ENCODE results near the gene TTR. TPM values are rescaled to one million over a fixed set of nuclear protein-coding genes. Genes with fewer than 3 reads are reported as not detected.
A peak's percentile ranks its signal among the peaks of the same experiment; 100 is the strongest.

Gene TTR
- 159 TPM for total RNA-seq

- DNase-seq (ENCODE audit: low spot score): peak; percentile 57
Observed at GRCh38 chr18:31591628-31592027, at the start of gene TTR. Gene TTR (plus strand): TSS chr18:31591877. CDS start chr18:31591903, 26 bp downstream.

DNA sequence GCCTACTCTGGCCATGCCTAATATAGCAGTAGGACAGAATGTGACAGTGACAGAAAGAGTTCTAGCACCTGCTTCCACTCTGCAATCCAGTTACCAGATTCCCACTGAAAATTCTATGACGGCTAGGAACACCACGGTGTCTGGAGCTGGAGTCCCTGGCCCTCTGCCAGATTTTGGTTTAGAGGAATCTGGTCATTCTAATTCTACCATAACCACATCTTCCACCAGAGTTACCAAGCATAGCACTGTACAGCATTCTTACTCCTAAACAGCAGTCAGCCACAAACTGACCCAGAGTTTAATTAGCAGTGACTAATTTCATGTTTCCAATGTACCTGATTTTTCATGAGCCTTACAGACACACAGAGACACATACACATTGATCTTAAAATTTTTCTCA is 45.2 kb upstream of the TTR start:
- no peak for DNase-seq (ENCODE audit: low spot score)

DNA sequence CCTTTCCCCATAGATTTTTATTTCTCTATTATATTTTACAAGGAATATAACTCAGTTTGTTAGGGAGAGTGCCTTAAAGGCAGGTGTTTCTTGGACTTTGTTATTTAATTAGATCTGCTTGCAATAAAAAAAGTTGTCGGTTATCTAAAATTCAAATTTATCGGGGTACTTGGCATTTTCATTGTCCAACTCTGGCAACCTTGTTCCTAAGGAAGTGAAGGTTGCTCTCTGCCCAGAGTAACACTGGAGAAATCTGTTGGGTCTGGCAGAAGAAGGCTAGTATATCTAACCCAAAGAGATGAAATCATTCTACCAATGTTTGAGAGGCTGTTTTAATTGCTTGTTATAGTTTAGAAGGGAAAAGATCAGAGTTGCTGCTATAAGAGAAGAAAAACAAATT is 42.8 kb upstream of the TTR start:
- DNase-seq (ENCODE audit: low spot score): no peak

DNA sequence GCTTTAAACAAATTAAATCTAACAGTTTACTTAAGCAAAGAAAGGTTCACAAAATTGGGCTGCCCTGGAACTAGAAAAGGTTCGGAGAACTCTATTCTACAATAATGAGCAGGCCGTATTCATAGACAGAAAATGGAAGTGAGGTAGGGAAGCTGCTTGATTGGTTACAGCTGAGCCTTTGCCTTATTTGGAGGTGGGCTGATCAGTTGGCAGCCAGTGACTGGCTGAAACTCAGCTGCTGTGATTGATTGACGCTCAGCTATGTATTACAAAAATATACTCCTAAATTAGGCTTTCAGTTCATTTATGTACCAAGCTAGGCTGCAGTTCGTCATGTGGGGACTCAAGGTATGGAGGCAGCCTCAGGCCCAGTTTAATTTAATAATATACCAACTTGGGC is 42.3 kb upstream of the TTR start:
- DNase-seq (ENCODE audit: low spot score): no peak

DNA sequence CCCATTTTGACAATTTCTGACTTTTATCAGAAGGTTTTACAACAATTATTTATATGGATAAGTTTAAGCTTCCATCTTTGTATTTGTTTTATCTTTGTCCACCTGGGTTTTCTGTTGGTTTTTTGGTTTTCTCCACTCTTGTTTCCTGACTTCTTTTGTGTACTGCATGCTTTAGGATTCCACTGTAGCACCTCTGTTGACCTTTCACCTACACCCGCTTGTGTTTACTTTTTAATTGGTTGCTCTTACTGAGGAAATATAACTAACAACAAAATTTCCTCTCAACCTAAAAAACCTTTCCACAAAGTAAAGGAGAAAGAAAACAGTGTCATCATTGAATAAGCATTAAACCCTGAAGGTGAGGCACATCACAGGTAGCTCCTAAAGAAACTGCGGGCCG is 39.8 kb upstream of the TTR start:
- DNase-seq (ENCODE audit: low spot score): no peak

- DNase-seq (ENCODE audit: low spot score): no peak
Observed at GRCh38 chr18:31553800-31554199, 37.9 kb upstream of the TTR start.

GRCh38 chr18:31554776-31555175 is 36.9 kb upstream of the TTR start:
- peak; percentile 29 for DNase-seq (ENCODE audit: low spot score)

- peak; percentile 68 for DNase-seq (ENCODE audit: low spot score)
Observed at GRCh38 chr18:31555971-31556747, 35.5 kb upstream of the TTR start.

DNA sequence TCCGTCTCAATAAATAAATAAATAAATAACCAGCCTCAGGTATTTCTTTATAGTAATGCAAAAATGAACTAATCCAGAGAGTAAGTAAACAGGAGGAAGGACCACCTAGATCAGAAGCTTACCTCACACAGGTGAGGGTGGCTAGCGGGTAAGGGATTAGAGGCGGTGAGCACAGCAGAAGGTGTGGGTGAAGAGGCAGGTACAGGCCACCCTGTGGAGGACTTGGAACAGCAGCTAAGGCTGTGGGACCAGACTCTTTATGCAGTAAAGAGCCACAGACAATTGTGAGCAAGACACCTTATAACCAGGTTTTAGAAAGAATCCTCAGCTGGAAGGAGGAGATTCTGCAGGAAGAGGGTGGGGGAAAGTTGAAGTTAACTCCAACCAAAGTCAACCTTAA is 34.2 kb upstream of the TTR start:
- DNase-seq (ENCODE audit: low spot score): no peak

DNA sequence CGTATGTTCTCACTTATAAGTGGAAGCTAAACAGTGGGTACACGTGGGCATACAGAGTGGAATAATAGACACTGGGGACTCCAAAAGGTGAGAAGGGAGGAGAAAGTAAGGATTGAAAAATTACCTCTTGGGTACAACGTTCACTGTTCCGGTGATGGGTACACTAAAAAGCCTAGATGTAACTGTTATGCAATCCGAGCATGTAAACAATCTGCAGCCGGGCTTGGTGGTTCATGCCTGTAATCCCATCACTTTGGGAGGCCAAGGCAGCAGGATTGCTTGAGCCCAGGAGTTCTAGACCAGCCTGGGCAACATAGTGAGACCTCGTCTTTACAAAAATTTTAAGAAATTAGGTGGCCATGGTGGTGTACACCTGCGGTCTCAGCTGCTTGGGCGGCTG is 33.1 kb upstream of the TTR start:
- DNase-seq (ENCODE audit: low spot score): no peak

DNA sequence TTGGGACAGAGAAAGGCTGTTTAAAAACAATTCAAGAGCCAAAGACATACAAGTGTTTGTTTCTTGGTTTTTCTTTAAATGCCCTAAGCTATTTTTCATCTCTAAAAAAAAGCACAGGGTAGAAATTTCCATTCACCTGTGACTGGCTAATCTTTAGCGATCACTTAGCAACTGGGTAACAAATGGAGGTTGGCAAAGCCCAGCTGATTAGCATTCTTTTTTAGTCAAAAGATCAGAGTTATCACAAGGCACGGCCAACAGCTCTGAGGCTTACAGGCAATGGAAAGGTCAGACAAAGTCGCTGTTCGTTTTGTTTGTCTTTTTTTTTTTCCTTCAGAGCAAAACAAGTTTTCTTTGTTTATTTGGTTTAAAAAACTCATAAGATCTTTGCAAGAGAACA is 29.0 kb upstream of the TTR start:
- DNase-seq (ENCODE audit: low spot score): no peak

- no peak for DNase-seq (ENCODE audit: low spot score)
Observed at GRCh38 chr18:31563778-31564177, 27.9 kb upstream of the TTR start.

- DNase-seq (ENCODE audit: low spot score): no peak
Observed at GRCh38 chr18:31565345-31565744, 26.3 kb upstream of the TTR start.

DNA sequence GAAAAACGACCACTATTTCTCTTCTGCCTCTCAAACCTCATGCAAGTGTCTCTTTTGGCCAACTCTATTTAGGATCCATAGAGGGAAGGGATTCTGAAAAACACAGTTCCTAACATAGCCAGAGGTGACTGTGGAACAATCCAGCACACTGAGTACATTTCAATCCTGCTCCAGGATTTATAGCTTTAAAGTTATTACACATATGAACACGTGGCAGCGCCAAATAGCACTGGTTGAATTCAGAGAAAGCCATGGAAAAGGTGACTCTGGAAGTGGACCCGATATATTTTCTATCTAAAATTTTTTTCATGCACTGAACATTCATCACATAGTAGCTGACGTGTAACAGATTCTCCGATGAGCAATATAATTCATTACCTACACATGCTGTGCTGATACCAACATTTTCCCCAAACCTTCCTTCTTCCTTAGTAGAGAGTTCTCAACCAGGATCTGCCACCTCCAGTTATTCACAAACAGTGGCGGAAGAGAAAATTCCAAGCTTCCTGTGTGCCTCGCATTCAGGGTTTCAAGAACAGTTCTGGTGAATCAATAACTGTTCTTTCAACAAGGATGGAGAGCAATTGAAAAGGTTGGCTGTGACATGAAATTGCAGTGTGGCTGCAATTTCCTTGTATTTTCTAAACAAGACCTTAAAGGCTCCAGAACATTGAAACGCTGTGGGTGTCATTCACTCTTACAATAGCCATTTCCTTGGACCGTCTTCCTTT is 25.7 kb upstream of the TTR start:
- DNase-seq (ENCODE audit: low spot score): no peak

- peak; percentile 18 for DNase-seq (ENCODE audit: low spot score)
Observed at GRCh38 chr18:31566576-31567306, 24.9 kb upstream of the TTR start.

DNA sequence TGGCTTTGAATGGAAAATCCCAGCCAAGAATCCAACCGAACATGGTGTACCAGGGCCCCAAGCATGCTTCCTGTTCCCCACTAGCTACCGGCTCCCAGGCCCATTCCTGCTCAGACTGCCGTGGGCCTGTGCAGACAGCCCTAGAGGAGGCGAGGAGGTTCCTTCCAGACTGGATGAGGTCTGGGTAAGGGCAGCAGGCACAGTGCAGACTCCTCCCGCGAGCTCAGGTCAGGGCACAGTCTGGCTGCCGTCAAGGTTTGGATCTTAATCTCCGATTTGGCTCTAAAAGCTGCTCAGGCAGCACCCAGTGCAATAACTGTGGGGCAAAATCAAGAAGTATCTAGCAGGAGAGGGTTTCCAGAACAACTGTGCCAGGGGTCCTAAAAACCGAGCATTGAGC is 19.3 kb upstream of the TTR start:
- no peak for DNase-seq (ENCODE audit: low spot score)

GRCh38 chr18:31573051-31573450 is 18.6 kb upstream of the TTR start:
- DNase-seq (ENCODE audit: low spot score): no peak

DNA sequence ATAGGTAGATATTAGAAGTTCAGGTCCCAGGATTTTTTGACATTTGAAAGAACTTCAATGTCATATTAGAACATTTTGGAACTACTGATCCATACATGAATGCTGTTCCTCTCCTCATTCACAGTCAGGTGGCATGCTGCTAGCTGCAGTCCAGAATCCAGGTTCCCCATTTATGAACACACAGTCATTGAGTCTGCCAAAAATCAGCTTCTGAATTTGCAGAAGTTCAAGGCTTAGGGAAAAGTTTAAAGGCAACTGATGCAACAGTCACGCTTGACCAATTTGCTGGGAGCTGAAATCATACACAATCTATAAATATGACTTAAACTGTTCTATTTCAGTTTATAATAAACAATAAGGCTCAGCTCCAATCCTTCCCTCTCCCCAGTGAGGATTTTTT is 17.3 kb upstream of the TTR start:
- DNase-seq (ENCODE audit: low spot score): no peak

GRCh38 chr18:31575515-31576257 is 16.0 kb upstream of the TTR start:
- no peak for DNase-seq (ENCODE audit: low spot score)

GRCh38 chr18:31576670-31577069 is 15.0 kb upstream of the TTR start:
- DNase-seq (ENCODE audit: low spot score): no peak

- DNase-seq (ENCODE audit: low spot score): no peak
Observed at GRCh38 chr18:31577195-31577594, 14.5 kb upstream of the TTR start.

- no peak for DNase-seq (ENCODE audit: low spot score)
Observed at GRCh38 chr18:31578126-31578525, 13.6 kb upstream of the TTR start.
